Measurements from ENCODE around the gene NDRG4.

NDRG4 gene

GRCh38 chr16:58510776-58511628 is 11.1 kb downstream of the NDRG4 start:
- DNase-seq, result no peak

DNA sequence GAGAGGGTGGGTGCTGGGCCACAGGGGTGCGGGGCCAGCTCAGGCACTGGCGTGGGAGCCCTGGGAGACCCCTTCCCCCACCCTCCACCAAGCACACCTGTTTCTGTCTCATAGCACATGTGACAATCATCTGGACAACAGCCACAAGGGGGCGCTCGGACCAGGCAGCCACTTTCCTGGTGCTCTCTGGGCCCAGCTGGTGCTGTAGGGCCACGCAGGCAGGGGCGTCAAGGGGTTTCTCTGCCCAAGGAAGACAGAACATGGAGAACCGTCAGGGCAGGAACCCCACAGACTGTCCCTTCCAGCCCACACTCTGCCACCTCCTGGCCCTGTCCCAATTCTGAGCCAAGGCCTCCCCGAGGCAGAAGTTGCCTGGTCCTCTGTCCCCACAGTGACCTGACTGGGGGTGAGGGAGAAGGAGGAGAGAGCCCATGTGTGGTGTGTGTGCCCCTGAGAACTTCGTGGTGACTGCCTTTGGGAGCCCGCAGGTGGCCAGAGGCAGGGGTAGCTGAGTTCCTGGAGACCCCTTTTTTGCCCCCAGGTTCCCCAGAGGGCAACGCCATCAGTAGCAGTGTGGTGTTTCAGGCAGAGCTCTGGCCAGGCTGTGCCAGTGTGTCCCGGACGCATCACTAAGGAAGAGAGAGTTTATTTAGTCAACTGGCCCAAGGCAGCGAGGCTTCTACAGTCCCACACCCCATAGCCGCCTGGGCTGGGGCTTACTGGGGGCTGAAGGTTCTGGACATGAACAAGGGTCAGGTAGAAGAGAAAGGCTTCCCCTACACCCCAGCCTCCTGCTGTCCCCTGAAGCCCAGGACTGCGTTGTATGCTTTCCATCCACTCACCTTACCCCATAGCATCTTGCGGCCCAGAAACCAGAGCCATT is 12.2 kb downstream of the NDRG4 start:
- DNase-seq, result peak; percentile 85

DNA sequence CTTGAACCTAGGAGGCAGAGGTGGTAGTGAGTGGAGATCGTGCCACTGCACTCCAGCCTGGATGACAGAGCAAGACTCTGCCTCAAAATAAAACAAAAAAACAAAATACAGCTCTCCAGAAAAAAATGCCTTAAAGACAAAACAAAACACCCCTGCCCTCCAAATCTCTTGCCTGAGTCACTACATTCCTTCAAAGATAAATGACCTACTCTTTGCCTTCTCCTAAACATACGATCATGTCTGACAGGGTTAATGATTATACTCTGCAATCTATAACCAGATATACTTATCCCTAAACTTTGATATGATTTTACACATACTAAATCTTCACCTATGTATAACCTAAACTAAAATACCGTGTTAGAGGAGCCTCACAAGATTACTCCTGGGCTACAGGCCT is 13.9 kb downstream of the NDRG4 start:
- no peak for DNase-seq

GRCh38 chr16:58515125-58515870 is 15.4 kb downstream of the NDRG4 start, which contains the start of gene SETD6:
Gene SETD6 (plus strand): TSS chr16:58515517. CDS start chr16:58515538, 21 bp downstream.
- DNase-seq, result peak; percentile 82

- DNase-seq, result peak; percentile 45
Measured at GRCh38 chr16:58515871-58516767, 16.2 kb downstream of the NDRG4 start.

DNA sequence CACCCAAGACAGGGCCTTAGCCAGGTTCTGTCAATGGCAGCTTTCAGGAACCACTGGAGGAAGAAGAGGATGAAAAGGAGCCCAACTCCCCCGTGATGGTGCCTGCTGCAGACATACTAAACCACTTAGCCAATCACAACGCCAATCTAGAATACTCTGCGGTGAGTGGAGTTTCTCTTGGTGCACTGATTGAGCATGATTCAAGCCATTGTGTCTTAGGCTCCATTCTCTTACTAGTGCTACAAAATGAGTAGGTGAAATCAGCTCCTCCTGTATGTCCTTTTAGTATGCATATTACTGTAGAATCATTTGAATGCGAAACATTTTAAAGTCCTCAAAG is 16.8 kb downstream of the NDRG4 start:
- DNase-seq, result no peak

GRCh38 chr16:58518083-58518979 is 18.4 kb downstream of the NDRG4 start:
- no peak for DNase-seq

DNA sequence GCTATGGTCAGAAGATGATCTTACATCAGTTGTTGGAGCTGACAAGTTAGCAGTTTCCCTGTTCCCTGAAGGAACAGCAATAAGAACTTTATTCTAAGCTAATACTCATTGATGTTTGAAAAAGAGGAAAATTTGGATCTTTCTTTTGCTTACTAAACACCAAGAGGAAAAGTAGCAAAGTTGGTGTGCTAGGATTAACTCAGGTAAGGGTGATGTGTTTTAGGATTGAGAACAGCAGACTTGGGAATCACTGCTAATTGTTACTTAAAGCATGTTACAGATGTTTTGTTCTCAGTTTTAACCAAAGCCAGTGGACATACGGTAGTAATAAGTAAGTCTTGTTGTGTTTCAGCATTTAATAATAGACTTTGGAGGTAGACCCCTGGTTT is 19.0 kb downstream of the NDRG4 start:
- DNase-seq, result no peak

- no peak for DNase-seq
Measured at GRCh38 chr16:58519707-58520106, 19.8 kb downstream of the NDRG4 start.

- no peak for DNase-seq
Measured at GRCh38 chr16:58530179-58530578, 30.2 kb downstream of the NDRG4 start.

- DNase-seq, result no peak
Measured at GRCh38 chr16:58532414-58532813, 32.5 kb downstream of the NDRG4 start.

DNA sequence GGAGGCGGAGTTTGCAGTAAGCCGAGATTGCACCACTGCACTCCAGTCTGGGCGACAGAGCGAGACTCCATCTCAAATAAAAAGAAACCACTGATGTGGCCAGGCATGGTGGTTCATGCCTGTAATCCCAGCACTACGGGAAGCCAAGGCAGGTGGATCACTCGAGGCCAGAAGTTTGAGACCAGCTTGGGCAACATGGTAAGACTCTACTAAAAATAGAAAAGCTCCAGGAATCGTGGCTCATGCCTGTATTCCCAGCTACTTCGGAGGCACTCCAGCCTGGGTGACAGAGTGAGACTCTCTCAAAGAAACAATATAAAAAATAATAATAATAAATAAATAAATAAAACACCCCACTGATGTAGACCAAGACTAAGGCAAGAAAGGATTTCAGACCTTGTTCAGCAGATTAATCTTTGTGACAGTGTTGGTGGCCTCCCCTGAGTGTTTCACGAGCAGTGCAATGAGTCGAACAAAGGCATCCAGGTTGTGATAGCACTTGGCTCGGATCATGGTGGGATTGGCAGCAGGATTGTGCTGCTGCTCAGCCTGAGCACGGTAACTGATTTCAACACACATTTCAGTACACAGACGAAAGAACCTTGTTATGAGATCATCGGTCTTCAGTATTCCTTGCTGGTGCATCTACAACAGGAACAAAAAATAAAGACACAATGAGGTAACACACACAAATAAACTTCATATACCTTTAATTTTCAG is 34.0 kb downstream of the NDRG4 start:
- no peak for DNase-seq

GRCh38 chr16:58535100-58535499 is 35.2 kb downstream of the NDRG4 start:
- DNase-seq, result no peak

- no peak for DNase-seq
Measured at GRCh38 chr16:58536278-58536677, 36.3 kb downstream of the NDRG4 start.

GRCh38 chr16:58537124-58537906 is 37.4 kb downstream of the NDRG4 start:
- DNase-seq, result no peak

- no peak for DNase-seq
Measured at GRCh38 chr16:58541711-58542110, 41.8 kb downstream of the NDRG4 start.

DNA sequence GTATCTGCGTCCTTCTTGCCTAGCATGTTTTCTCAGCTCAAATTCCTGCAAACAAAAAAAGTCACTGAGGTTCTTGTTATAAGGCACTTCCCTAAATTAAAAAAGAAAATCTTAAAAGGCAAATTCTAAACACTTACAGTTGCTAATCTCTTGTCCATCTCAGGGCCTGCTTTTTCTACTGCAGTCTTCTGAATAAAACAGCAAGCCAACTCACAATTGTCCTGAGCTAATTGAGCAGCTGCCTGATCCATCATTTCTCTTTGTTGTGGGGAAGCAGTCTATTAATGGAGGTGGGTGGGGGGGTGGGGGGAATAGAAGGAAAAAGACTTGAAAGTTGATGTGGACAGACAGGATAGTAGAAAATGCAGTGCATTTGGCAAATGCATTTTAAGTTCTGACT is 42.3 kb downstream of the NDRG4 start:
- no peak for DNase-seq

DNA sequence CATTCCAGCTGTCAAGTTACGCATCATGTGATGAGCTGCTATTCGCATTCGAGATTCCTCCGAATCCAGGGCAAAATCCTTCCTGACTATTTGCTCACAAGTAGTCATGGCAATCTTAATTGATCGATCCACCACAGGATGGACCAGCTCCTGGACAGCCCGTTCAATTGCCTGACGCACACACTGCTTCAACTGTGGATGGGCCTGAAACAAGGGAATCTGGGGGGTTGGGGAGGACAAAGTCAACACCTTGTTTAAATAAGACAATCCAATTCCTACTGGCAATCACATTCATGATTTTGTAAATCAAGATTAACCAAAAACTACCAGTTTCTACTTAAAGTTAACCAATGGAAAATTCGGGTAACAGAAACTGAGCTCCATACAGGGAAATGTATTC is 43.7 kb downstream of the NDRG4 start:
- no peak for DNase-seq

GRCh38 chr16:58548378-58548777 is 48.4 kb downstream of the NDRG4 start:
- no peak for DNase-seq

- no peak for DNase-seq
Measured at GRCh38 chr16:58551496-58551895, 51.6 kb downstream of the NDRG4 start.
